NB4 (cell line): ENCODE measurements around the gene FBXO28.

Experiments used
- DNase-seq: peaks from one replicate; pipeline ENCODE4 v3.0.0; 2010; ENCODE audit warnings: low read depth
- H3K4me3 ChIP-seq: one replicate; pipeline ENCODE4 v1.5.1; 2011; ENCODE audit warnings: mild to moderate bottlenecking, low read depth, low read length, moderate library complexity
- MYC ChIP-seq: IDR thresholded peaks from 2 replicates; pipeline ENCODE4 v1.6.1; 2011; ENCODE audit warnings: low read depth, low read length
- POLR2A ChIP-seq: IDR thresholded peaks from 2 replicates; pipeline ENCODE4 v1.6.1; 2011; ENCODE audit warnings: mild to moderate bottlenecking; ENCODE audit not compliant: insufficient read length; ENCODE audit errors: extremely low read depth
- TF ChIP-seq, protein P1 (sequence below): IDR thresholded peaks from 2 replicates; pipeline ENCODE4 v1.6.1; 2011; ENCODE audit warnings: low read depth, low read length
- TF ChIP-seq, protein P2 (sequence below): IDR thresholded peaks from one replicate; pipeline ENCODE4 v1.5.1; 2012; ENCODE audit warnings: low read depth, low read length

Gene FBXO28

DNA sequence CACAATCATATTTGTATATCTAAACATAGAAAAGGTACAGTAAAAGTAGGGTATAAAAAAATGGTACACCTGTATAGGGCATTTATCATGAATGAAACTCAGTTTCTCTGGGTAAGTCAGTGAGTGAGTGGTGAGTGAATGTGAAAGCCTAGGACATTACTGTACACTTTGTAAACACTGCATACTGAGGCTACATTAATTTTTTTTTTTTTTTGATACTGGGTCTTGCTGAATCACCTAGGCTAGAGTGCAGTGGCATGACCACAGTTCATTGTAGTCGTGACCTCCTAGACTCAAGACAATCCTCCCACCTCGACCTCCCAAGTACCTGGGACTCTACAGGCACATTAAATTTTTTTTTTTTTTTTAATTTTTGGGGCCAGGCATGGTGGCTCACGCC, 27.8 kb downstream of the FBXO28 start:
- no peak for DNase-seq
- H3K4me3 ChIP-seq, result no peak overlapping the region
- TF ChIP-seq, protein P1, sequence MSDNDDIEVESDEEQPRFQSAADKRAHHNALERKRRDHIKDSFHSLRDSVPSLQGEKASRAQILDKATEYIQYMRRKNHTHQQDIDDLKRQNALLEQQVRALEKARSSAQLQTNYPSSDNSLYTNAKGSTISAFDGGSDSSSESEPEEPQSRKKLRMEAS, result no peak
- TF ChIP-seq POLR2A, result no peak

DNA sequence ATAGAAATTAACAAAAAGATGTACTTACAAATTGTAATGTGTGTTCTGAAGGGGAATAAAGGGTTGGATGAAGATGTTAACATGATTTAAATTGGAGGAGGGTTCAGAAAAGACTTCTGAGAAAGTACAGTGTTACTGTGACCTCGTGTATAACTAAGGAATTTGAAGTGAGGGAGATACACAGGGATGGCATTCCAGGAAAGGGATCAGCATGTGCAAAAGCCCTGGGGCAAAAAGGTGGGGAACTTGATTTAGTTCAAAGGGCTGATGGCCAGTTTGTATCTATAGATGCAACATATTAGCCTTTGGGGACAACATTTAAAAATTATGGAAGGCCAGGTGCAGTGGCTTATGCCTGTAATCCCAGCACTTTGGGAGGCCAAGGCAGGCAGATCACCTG, 35.8 kb downstream of the FBXO28 start:
- TF ChIP-seq MYC (no peak), POLR2A (no peak)
- TF ChIP-seq, protein P2, sequence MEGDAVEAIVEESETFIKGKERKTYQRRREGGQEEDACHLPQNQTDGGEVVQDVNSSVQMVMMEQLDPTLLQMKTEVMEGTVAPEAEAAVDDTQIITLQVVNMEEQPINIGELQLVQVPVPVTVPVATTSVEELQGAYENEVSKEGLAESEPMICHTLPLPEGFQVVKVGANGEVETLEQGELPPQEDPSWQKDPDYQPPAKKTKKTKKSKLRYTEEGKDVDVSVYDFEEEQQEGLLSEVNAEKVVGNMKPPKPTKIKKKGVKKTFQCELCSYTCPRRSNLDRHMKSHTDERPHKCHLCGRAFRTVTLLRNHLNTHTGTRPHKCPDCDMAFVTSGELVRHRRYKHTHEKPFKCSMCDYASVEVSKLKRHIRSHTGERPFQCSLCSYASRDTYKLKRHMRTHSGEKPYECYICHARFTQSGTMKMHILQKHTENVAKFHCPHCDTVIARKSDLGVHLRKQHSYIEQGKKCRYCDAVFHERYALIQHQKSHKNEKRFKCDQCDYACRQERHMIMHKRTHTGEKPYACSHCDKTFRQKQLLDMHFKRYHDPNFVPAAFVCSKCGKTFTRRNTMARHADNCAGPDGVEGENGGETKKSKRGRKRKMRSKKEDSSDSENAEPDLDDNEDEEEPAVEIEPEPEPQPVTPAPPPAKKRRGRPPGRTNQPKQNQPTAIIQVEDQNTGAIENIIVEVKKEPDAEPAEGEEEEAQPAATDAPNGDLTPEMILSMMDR, result no peak
- H3K4me3 ChIP-seq, result no peak overlapping the region
- no peak for DNase-seq

- TF ChIP-seq, protein P2, result no peak
- TF ChIP-seq MYC (no peak), POLR2A (no peak)
- TF ChIP-seq, protein P1, result no peak
- no peak for DNase-seq
- H3K4me3 ChIP-seq, result no peak overlapping the region
Observed at GRCh38 chr1:224151117-224151516, 37.2 kb downstream of the FBXO28 start.

GRCh38 chr1:224157316-224157715, 43.4 kb downstream of the FBXO28 start:
- no peak for DNase-seq
- TF ChIP-seq, protein P1, result no peak
- TF ChIP-seq, protein P2, result no peak
- TF ChIP-seq POLR2A (no peak), MYC (no peak)
- H3K4me3 ChIP-seq, result no peak overlapping the region

- no peak overlapping the region for H3K4me3 ChIP-seq
- TF ChIP-seq, protein P2, result no peak
- TF ChIP-seq MYC, result no peak
- TF ChIP-seq POLR2A, result no peak
- TF ChIP-seq, protein P1, result no peak
Observed at GRCh38 chr1:224159541-224159940, 45.6 kb downstream of the FBXO28 start.

GRCh38 chr1:224160171-224160682, 46.3 kb downstream of the FBXO28 start:
- TF ChIP-seq MYC (no peak), POLR2A (no peak)
- TF ChIP-seq, protein P1, result no peak
- TF ChIP-seq, protein P2, result no peak
- DNase-seq, result no peak
- no peak overlapping the region for H3K4me3 ChIP-seq

More at GRCh38 chr1:224159541-224159940, 45.6 kb downstream of the FBXO28 start:
- no peak for DNase-seq

GRCh38 chr1:224162768-224163167, 48.9 kb downstream of the FBXO28 start:
- H3K4me3 ChIP-seq, result no peak overlapping the region
- no peak for DNase-seq
- TF ChIP-seq MYC (no peak), POLR2A (no peak)
- TF ChIP-seq, protein P2, result no peak
- TF ChIP-seq, protein P1, result no peak
